Type B pancreatic cell (in vitro differentiated cells): ENCODE measurements around the gene IL13. TPM values are rescaled to one million over a fixed set of nuclear protein-coding genes. Genes with fewer than 3 reads are reported as not detected.
A peak's percentile ranks its signal among the peaks of the same experiment; 100 is the strongest.

Experiments used
- DNase-seq: peaks from one replicate; pipeline ENCODE4 v3.0.0; 2021; ENCODE audit warnings: mixed read lengths; ENCODE audit not compliant: unreplicated experiment; ENCODE audit errors: extremely low spot score
- H3K27ac Mint-ChIP-seq: 2 replicates; pipeline ENCODE4 v1.8.0; 2021; ENCODE audit warnings: mild to moderate bottlenecking, mixed read lengths
- H3K27me3 Mint-ChIP-seq: 2 replicates; pipeline ENCODE4 v1.8.0; 2021; ENCODE audit warnings: mixed read lengths
- H3K36me3 Mint-ChIP-seq: 2 replicates; pipeline ENCODE4 v1.8.0; 2021; ENCODE audit warnings: mixed read lengths
- H3K4me1 Mint-ChIP-seq: one replicate; pipeline ENCODE4 v1.8.0; 2021; ENCODE audit warnings: mixed read lengths; ENCODE audit not compliant: unreplicated experiment
- H3K4me3 Mint-ChIP-seq: 2 replicates; pipeline ENCODE4 v1.8.0; 2021; ENCODE audit warnings: mild to moderate bottlenecking, mixed read lengths
- H3K9me3 Mint-ChIP-seq: 2 replicates; pipeline ENCODE4 v1.8.0; 2021; ENCODE audit warnings: mixed read lengths
- total RNA-seq: library from RNA; stranded (reverse); gene quantifications from 2 replicates; pipeline ENCODE4 v1.2.1, GENCODE V29; 2021; ENCODE audit warnings: low replicate concordance
- TF ChIP-seq, protein P1 (sequence below): fragments of 200-600 bp; sonication (generic); conservative IDR thresholded peaks from 2 replicates; pipeline ENCODE4 v1.5.0; 2021; ENCODE audit warnings: antibody characterized with exemption, mild to moderate bottlenecking

Gene IL13
- total RNA-seq, 1 donor from 2014 or later, result not detected

DNA sequence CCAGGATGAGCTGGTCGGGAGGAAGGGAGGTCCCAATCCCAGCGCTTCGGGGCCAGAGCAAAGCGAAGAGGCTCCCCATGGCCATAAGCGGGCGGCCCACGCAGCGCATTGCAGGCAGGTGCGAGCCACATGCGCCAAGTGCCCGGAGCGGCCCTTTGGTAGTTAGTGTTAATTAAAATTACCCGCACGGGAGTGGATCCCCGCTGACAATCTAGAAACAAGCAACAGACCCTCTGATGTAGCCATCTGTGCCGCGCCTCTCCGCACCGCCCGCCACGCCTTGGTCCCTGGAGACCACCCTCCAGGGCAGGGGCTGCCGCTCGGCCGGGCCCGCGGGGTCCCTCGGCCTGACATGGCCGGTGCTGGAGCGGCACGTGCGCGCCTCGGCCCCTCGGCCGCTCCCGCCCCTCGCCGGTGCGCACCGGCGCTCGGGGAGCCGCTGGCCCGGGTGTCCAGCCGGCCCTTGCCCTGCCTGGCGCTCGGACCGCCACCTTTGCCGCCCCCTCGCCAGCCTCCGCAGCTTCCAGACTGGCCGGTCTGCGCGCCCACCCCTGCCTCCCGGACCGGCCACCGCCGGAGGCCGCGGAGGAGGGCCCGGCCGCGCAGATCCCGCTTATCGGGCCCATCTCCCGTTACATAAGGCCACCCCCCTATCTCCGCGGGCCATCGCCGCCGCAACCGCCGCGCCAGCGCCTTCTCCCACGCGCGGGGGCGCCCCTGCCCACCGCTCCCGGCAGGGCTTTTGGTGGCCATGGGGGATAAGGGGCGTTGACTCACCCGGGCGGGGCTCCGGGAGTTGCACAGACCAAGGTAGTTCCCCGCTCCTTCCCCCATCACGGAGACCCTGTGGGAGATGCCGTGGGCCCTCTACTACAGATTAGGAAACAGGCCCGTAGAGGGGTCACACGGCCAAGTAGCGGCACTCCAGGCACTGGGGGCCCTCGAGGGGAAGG, 1.9 kb upstream of the IL13 start:
- TF ChIP-seq, protein P1, sequence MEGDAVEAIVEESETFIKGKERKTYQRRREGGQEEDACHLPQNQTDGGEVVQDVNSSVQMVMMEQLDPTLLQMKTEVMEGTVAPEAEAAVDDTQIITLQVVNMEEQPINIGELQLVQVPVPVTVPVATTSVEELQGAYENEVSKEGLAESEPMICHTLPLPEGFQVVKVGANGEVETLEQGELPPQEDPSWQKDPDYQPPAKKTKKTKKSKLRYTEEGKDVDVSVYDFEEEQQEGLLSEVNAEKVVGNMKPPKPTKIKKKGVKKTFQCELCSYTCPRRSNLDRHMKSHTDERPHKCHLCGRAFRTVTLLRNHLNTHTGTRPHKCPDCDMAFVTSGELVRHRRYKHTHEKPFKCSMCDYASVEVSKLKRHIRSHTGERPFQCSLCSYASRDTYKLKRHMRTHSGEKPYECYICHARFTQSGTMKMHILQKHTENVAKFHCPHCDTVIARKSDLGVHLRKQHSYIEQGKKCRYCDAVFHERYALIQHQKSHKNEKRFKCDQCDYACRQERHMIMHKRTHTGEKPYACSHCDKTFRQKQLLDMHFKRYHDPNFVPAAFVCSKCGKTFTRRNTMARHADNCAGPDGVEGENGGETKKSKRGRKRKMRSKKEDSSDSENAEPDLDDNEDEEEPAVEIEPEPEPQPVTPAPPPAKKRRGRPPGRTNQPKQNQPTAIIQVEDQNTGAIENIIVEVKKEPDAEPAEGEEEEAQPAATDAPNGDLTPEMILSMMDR, result no peak
- DNase-seq, result peak; percentile 70

DNA sequence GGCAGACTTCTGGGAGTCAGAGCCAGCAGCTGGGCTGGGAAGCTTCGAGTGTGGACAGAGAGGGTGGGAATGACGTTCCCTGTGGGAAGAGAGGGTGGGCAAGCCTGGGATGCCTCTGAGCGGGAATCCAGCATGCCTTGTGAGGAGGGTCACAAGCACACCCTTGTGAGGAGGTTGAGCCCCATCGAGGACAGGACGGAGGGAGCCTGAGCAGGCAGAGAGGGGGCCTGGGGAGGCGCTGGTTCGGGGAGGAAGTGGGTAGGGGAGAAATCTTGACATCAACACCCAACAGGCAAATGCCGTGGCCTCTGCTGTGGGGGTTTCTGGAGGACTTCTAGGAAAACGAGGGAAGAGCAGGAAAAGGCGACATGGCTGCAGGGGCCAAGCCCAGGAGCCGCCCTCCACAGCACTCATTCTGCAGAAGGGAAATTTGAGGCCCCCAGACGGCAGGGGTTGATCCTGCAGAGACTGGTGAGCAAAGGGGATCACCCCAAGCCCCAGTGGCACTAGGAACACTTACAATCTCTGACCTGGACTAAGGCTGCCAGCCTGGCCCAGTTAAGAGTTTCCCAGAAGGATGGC, 1.1 kb upstream of the IL13 start:
- no peak overlapping the region for H3K27ac Mint-ChIP-seq
- DNase-seq, result peak; percentile 64
- H3K9me3 Mint-ChIP-seq, result no peaks in the 10 kb centered on the region
- TF ChIP-seq, protein P1, result no peak
- H3K4me3 Mint-ChIP-seq, result peak overlapping the region; percentile 36
- H3K4me1 Mint-ChIP-seq, result peaks cover 4% of the 10 kb centered on the region
- H3K36me3 Mint-ChIP-seq, result no peaks in the 10 kb centered on the region
- H3K27me3 Mint-ChIP-seq, result peaks cover 46% of the 10 kb centered on the region

More for the DNA sequence above, 1.9 kb upstream of the IL13 start:
- H3K36me3 Mint-ChIP-seq, result no peaks in the 10 kb centered on the region
- peak overlapping the region; percentile 45 for H3K4me3 Mint-ChIP-seq
- no peak overlapping the region for H3K27ac Mint-ChIP-seq
- no peaks in the 10 kb centered on the region for H3K9me3 Mint-ChIP-seq
- peaks cover 47% of the 10 kb centered on the region for H3K27me3 Mint-ChIP-seq
- peaks cover 3% of the 10 kb centered on the region for H3K4me1 Mint-ChIP-seq

GRCh38 chr5:132658381-132659302, 669 bp downstream of the IL13 start:
- no peaks in the 10 kb centered on the region for H3K9me3 Mint-ChIP-seq
- TF ChIP-seq, protein P1, result no peak
- peaks cover 39% of the 10 kb centered on the region for H3K27me3 Mint-ChIP-seq
- H3K27ac Mint-ChIP-seq, result no peak overlapping the region
- no peak for DNase-seq
- H3K36me3 Mint-ChIP-seq, result no peaks in the 10 kb centered on the region
- peaks cover 5% of the 10 kb centered on the region for H3K4me1 Mint-ChIP-seq
- H3K4me3 Mint-ChIP-seq, result peak overlapping the region; percentile 57

- no peak overlapping the region for H3K4me3 Mint-ChIP-seq
- no peak overlapping the region for H3K27ac Mint-ChIP-seq
- peaks cover 26% of the 10 kb centered on the region for H3K27me3 Mint-ChIP-seq
- no peaks in the 10 kb centered on the region for H3K36me3 Mint-ChIP-seq
- TF ChIP-seq, protein P1, result no peak
- DNase-seq, result no peak
- H3K9me3 Mint-ChIP-seq, result no peaks in the 10 kb centered on the region
- H3K4me1 Mint-ChIP-seq, result peaks cover 11% of the 10 kb centered on the region
Measured at GRCh38 chr5:132659598-132660493, 1.9 kb downstream of the IL13 start.
